IMR-90 (cell line): ENCODE results near the gene PDZRN3. TPM values are rescaled to one million over a fixed set of nuclear protein-coding genes. Genes with fewer than 3 reads are reported as not detected.

ENCODE experiments used
- ATAC-seq: fragments of 200-7000 bp; cut with Tn5 transposase; 2 replicates; pipeline ENCODE4 v1.9.1; 2020; ENCODE audit warnings: low read depth, mild to moderate bottlenecking, moderate library complexity
- BruUV-seq: library from RNA; stranded (reverse); fragments of 400-500 nt; replicated peaks from 2 replicates; lab custom pipeline; 2021; lab: Mats Ljungman, UMichigan
- CTCF ChIA-PET: fragments of 300-600 bp; formaldehyde crosslinking; extraction: SDS; loops from one replicate; lab custom pipeline; 2021; ENCODE audit warnings: antibody characterized with exemption; lab: Yijun Ruan, JAX
- POLR2A ChIA-PET: fragments of 300-600 bp; sonication (Branson Sonifier 250); formaldehyde crosslinking; loops from one replicate; lab custom pipeline; 2022; ENCODE audit warnings: antibody characterized with exemption; ENCODE audit not compliant: unreplicated experiment; lab: Charles Lee
- DNase-seq: peaks from one replicate; pipeline ENCODE4 v3.0.0; 2013
- H2AFZ ChIP-seq: replicated peaks from 2 replicates; pipeline ENCODE3; 2013; ENCODE audit warnings: low read length, mild to moderate bottlenecking; ENCODE audit not compliant: poor library complexity
- H2AK5ac ChIP-seq: 2 replicates; pipeline ENCODE4 v1.6.1; 2013; ENCODE audit warnings: low read depth, low read length, inconsistent platforms
- H2AK9ac ChIP-seq: replicated peaks from 2 replicates; pipeline ENCODE3; 2013; ENCODE audit warnings: mild to moderate bottlenecking, low read depth, low read length, moderate library complexity; ENCODE audit not compliant: poor library complexity
- H2BK120ac ChIP-seq: 2 replicates; pipeline ENCODE4 v1.6.1; 2013; ENCODE audit warnings: low read depth, low read length, inconsistent platforms
- H2BK15ac ChIP-seq: 3 replicates; pipeline ENCODE4 v1.6.1; 2013; ENCODE audit warnings: low read depth, low read length, inconsistent platforms
- H2BK20ac ChIP-seq: 2 replicates; pipeline ENCODE4 v1.6.1; 2013; ENCODE audit warnings: low read depth, mild to moderate bottlenecking, inconsistent platforms, low read length, moderate library complexity
- H2BK5ac ChIP-seq: 2 replicates; pipeline ENCODE4 v1.6.1; 2013; ENCODE audit warnings: mild to moderate bottlenecking, low read depth, low read length, inconsistent platforms; ENCODE audit not compliant: poor library complexity, severe bottlenecking
- H3K14ac ChIP-seq: replicated peaks from 2 replicates; pipeline ENCODE4 v1.6.1; 2013; ENCODE audit warnings: low read depth, low read length, inconsistent platforms
- H3K18ac ChIP-seq: 2 replicates; pipeline ENCODE4 v1.6.1; 2013; ENCODE audit warnings: low read depth, low read length, control low read depth
- H3K23ac ChIP-seq: 2 replicates; pipeline ENCODE4 v1.6.1; 2013; ENCODE audit warnings: low read depth, low read length, inconsistent platforms
- H3K27ac ChIP-seq: 2 replicates; pipeline ENCODE4 v1.5.1; 2013; ENCODE audit warnings: mild to moderate bottlenecking, control low read depth, low read length; ENCODE audit not compliant: insufficient read depth
- H3K27me3 ChIP-seq: 2 replicates; pipeline ENCODE4 v1.6.1; 2013; ENCODE audit warnings: low read length; ENCODE audit not compliant: control insufficient read depth, insufficient read depth
- H3K36me3 ChIP-seq: 2 replicates; pipeline ENCODE4 v1.6.1; 2013; ENCODE audit warnings: low read length, mixed read lengths; ENCODE audit not compliant: control insufficient read depth, insufficient read depth
- H3K4ac ChIP-seq: 2 replicates; pipeline ENCODE4 v1.6.1; 2013; ENCODE audit warnings: low read depth, low read length, inconsistent platforms
- H3K4me1 ChIP-seq: 2 replicates; pipeline ENCODE4 v1.6.1; 2013; ENCODE audit warnings: low read length, mixed read lengths; ENCODE audit not compliant: control insufficient read depth, insufficient read depth
- H3K4me2 ChIP-seq: 2 replicates; pipeline ENCODE4 v1.6.1; 2013; ENCODE audit warnings: low read depth, mild to moderate bottlenecking, control low read depth, low read length, moderate library complexity
- H3K4me3 ChIP-seq: 2 replicates; pipeline ENCODE4 v1.5.1; 2013; ENCODE audit warnings: low read depth, mild to moderate bottlenecking, control low read depth, low read length, moderate library complexity; ENCODE audit not compliant: insufficient read depth
- H3K56ac ChIP-seq: 2 replicates; pipeline ENCODE4 v1.6.1; 2013; ENCODE audit warnings: low read length, inconsistent platforms; ENCODE audit not compliant: insufficient read depth; ENCODE audit errors: extremely low read depth
- H3K79me1 ChIP-seq, 2 experiments: 2 replicates each; pipeline ENCODE4 v1.6.1; 2013; ENCODE audit warnings: low read length in 2 of 2, inconsistent platforms in 1 of 2, low read depth in 1 of 2
- H3K9ac ChIP-seq: 2 replicates; pipeline ENCODE4 v1.6.1; 2013; ENCODE audit warnings: low read depth, low read length, control low read depth
- H3K9me1 ChIP-seq: 2 replicates; pipeline ENCODE4 v1.6.1; 2013; ENCODE audit warnings: low read length, inconsistent platforms; ENCODE audit not compliant: insufficient read depth
- H3K9me3 ChIP-seq: 2 replicates; pipeline ENCODE4 v1.6.1; 2013; ENCODE audit warnings: low read length; ENCODE audit not compliant: control insufficient read depth, insufficient read depth
- H4K20me1 ChIP-seq: 2 replicates; pipeline ENCODE4 v1.6.1; 2013; ENCODE audit warnings: low read length, inconsistent platforms; ENCODE audit not compliant: insufficient read depth
- H4K5ac ChIP-seq: 2 replicates; pipeline ENCODE4 v1.6.1; 2013; ENCODE audit warnings: mild to moderate bottlenecking, low read depth, low read length, control low read depth
- H4K8ac ChIP-seq, 2 experiments: 2 replicates each; pipeline ENCODE4 v1.6.1; 2013; ENCODE audit warnings: low read depth in 2 of 2, low read length in 2 of 2, control low read depth in 1 of 2, inconsistent platforms in 1 of 2
- H4K91ac ChIP-seq: 2 replicates; pipeline ENCODE4 v1.6.1; 2013; ENCODE audit warnings: low read depth, low read length, inconsistent platforms; ENCODE audit not compliant: insufficient read depth
- FOS ChIP-seq: fragments of 150-350 bp; IDR thresholded peaks from 2 replicates; pipeline ENCODE4 v1.6.1; 2016; ENCODE audit warnings: low read depth, low read length
- MAZ ChIP-seq: IDR thresholded peaks from 2 replicates; pipeline ENCODE4 v1.6.1; 2012; ENCODE audit warnings: low read depth, mild to moderate bottlenecking, low read length, improper control_type of control experiment, moderate library complexity, borderline replicate concordance
- MXI1 ChIP-seq: IDR thresholded peaks from 2 replicates; pipeline ENCODE4 v1.6.1; 2012; ENCODE audit warnings: low read depth, mild to moderate bottlenecking, low read length, moderate library complexity, borderline replicate concordance
- NFE2L2 ChIP-seq: fragments of 150-350 bp; IDR thresholded peaks from 2 replicates; pipeline ENCODE4 v1.6.1; 2016; ENCODE audit warnings: low read depth, mild to moderate bottlenecking, low read length
- RAD21 ChIP-seq: IDR thresholded peaks from 2 replicates; pipeline ENCODE4 v1.6.1; 2012; ENCODE audit warnings: low read length, improper control_type of control experiment
- WGBS, 2 experiments: methylation state at CpG; one replicate each; pipeline versions ENCODE4 v1.1.5 to v1.1.7; 2013; ENCODE audit warnings: missing lambda C conversion rate in 2 of 2; ENCODE audit not compliant: insufficient read length in 1 of 2; ENCODE audit errors: extremely low coverage in 2 of 2; 5-methylcytosine and 5-hydroxymethylcytosine counted together
- dilution Hi-C: fragments of 300-500 bp; cut with HindIII; formaldehyde crosslinking; loops from one replicate; pipeline ENCODE4 v1.14.3; 2018; ENCODE audit warnings: low sequenced_read_pairs; ENCODE audit not compliant: unreplicated experiment
- in situ Hi-C: fragments of 300-500 bp; cut with MboI; formaldehyde crosslinking; loops from 3 replicates; pipeline ENCODE4 v1.14.3; 2019; ENCODE audit warnings: low sequenced_read_pairs, inconsistent platforms, mixed read lengths
- intact Hi-C: fragments of 100-400 bp; cut with micrococcal nuclease; formaldehyde crosslinking; loops from 2 replicates; pipeline ENCODE4 v1.10.0; 2022
- polyA plus RNA-seq, 3 experiments: library from polyadenylated mRNA; depleted of rRNA; stranded (reverse); fragments of >200 nt; gene quantifications; 2 replicates each; pipeline ENCODE4 v1.2.3, GENCODE V29; 2012; ENCODE audit warnings: low replicate concordance in 1 of 3
- total RNA-seq: library from RNA; depleted of rRNA; stranded (reverse); fragments of >200 nt; gene quantifications from 2 replicates; pipeline ENCODE4 v1.2.3, GENCODE V29; 2012
- TF ChIP-seq, protein P1 (sequence below): fragments of 150-350 bp; IDR thresholded peaks from 2 replicates; pipeline ENCODE4 v1.6.1; 2017; ENCODE audit warnings: mild to moderate bottlenecking, antibody characterized with exemption, low read length, low read depth

PDZRN3 gene
- total and polyA plus RNA-seq, 2 of the 4 experiments (the other 2 are of a cell fraction), result 9.4 to 17.0 TPM

DNA sequence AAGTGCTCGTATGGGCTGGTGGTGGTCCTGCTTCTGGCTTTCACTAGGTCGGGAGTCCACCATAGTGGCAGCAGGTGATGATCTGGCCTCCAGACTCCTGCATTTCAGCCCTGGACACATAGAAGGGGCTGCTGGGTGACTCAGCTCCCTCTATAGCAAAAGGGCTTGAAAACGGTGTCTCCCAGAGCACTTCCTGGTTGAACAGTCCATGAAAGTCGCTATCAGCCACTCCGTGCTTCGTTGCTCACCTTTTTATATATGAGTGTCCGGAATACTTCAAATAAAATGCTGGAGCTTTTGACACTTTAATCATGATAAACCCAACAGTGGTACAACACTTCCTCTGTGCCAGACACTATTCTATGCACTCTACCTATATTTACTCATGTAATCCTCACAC, 213.2 kb downstream of the PDZRN3 start:
- Histone ChIP-seq H3K14ac (no peak overlapping the region), H3K56ac (no peak overlapping the region), H3K18ac (no peak overlapping the region), H2AFZ (no peak overlapping the region), H4K91ac (no peak overlapping the region), H4K20me1 (peaks cover 7% of the 10 kb centered on the region; the same call in 1 of the 2 replicates), H3K9ac (no peak overlapping the region), H2BK15ac (no peak overlapping the region), H3K36me3 (no peaks in the 10 kb centered on the region), H4K8ac (no peak overlapping the region), H2BK5ac (no peak overlapping the region), H3K27ac (no peak overlapping the region), H2BK120ac (no peak overlapping the region), H3K79me1 (peaks cover 3 to 9% of the 10 kb centered on the region in 2 experiments; a peak in 2 of 4 replicates), H3K4ac (no peak overlapping the region), H3K27me3 (no peaks in the 10 kb centered on the region), H3K23ac (no peak overlapping the region), H3K9me3 (no peaks in the 10 kb centered on the region), H3K9me1 (no peaks in the 10 kb centered on the region; the same call in 1 of the 2 replicates), H3K4me3 (no peak overlapping the region), H2AK5ac (no peak overlapping the region), H2AK9ac (no peak overlapping the region), H4K5ac (no peak overlapping the region), H3K4me1 (peaks cover 8% of the 10 kb centered on the region; the same call in 1 of the 2 replicates), H2BK20ac (no peak overlapping the region), H3K4me2 (no peak overlapping the region)
- WGBS, 2 experiments, result 82% methylated on average over 3 of the region's 7 CpGs; no CpG with 5 or more reads in 1 of the 2 experiments
- intact Hi-C loops (no loop called here), dilution Hi-C loops (no loop called here), in situ Hi-C loops (no loop called here)
- TF ChIP-seq NFE2L2 (no peak), FOS (no peak), MXI1 (no peak), MAZ (no peak), RAD21 (no peak)
- TF ChIP-seq, protein P1, sequence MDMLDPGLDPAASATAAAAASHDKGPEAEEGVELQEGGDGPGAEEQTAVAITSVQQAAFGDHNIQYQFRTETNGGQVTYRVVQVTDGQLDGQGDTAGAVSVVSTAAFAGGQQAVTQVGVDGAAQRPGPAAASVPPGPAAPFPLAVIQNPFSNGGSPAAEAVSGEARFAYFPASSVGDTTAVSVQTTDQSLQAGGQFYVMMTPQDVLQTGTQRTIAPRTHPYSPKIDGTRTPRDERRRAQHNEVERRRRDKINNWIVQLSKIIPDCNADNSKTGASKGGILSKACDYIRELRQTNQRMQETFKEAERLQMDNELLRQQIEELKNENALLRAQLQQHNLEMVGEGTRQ, result no peak
- POLR2A ChIA-PET, result no interaction called here
- DNase-seq (no peak), ATAC-seq (no peak)
- BruUV-seq, result no TSS peak
- CTCF ChIA-PET, result no interaction called here
